ENCODE measurements around the gene MYO3A. TPM values are rescaled to one million over a fixed set of nuclear protein-coding genes. Genes with fewer than 3 reads are reported as not detected.

Gene MYO3A
- total and polyA plus RNA-seq, 2 donors (not counting 3 experiments of a cell fraction or from before 2014, with no cell fraction given) = not detected

DNA sequence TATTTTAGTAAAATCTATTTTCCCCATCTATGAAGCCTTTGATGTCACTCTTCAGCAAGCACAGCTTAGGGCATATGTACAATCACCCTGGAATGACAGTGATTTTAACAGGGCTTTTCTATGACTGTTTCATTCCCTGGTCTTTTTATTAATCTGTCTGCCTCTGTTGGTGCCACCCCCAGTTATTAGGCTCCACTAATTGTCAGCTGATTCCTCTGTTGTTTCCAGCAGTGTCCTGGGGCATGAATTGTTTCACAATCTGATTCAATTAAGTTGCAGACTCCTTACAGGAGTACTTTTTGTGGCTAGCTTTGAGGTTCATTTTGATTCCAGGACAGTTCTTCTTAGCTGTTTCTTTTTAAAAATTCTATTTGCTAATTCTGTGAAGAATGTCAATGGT is 38.6 kb downstream of the MYO3A start:
- POLR2A ChIA-PET = no interaction called here
- peaks cover 3% of the 10 kb centered on the region for H3K9me3 ChIP-seq (replicated peaks; ENCODE audit: control insufficient read depth, insufficient read depth, low read length)

More for the DNA sequence above, 38.6 kb downstream of the MYO3A start:
- DNase-seq (ENCODE audit: low read depth, low spot score) (no peak), FAIRE-seq (no peak)
- CTCF ChIA-PET = no interaction called here
- Histone ChIP-seq H4K20me1 (replicated peaks; ENCODE audit: control insufficient read depth, extremely low read depth, insufficient read depth, low read length) (no peaks in the 10 kb centered on the region), H3K4me1 (ENCODE audit: control insufficient read depth, extremely low read depth, insufficient read depth, low read length) (no peaks in the 10 kb centered on the region), H3K79me2 (ENCODE audit: control insufficient read depth, insufficient read depth, low read length) (no peaks in the 10 kb centered on the region), H3K9ac (replicated peaks; ENCODE audit: extremely low read depth, insufficient read depth, low read length) (no peak overlapping the region), H3K4me2 (ENCODE audit: insufficient read depth, low read length) (no peak overlapping the region), H3K27me3 (ENCODE audit: control insufficient read depth in 2 of 2, insufficient read depth in 2 of 2, low read length in 2 of 2) (no peaks in the 10 kb centered on the region), H3K9me1 (replicated peaks; ENCODE audit: control insufficient read depth, extremely low read depth, insufficient read depth, low read length) (no peaks in the 10 kb centered on the region), H3K27ac (ENCODE audit: insufficient read depth, low read depth, low read length) (no peak overlapping the region), H3K36me3 (ENCODE audit: control insufficient read depth in 2 of 2, extremely low read depth in 1 of 2, insufficient read depth in 2 of 2, low read length in 2 of 2) (no peaks in the 10 kb centered on the region), H3K4me3 (replicated peaks in 1 of 3; ENCODE audit: insufficient read depth in 1 of 3, low read depth in 1 of 3, low read length in 3 of 3) (no peak overlapping the region), H2AFZ (ENCODE audit: low read depth, low read length) (no peak overlapping the region)
- no TSS peak for BruUV-seq (replicated peaks)
- dilution Hi-C loops (cut with MboI; ENCODE audit: extremely low pct_ligation_motif_present, low sequenced_read_pairs) = no loop called here
- no peak for TF ChIP-seq POLR2A (IDR thresholded peaks at IDR 0.05; ENCODE audit: low read depth, low read length)
- TF ChIP-seq, protein P1, sequence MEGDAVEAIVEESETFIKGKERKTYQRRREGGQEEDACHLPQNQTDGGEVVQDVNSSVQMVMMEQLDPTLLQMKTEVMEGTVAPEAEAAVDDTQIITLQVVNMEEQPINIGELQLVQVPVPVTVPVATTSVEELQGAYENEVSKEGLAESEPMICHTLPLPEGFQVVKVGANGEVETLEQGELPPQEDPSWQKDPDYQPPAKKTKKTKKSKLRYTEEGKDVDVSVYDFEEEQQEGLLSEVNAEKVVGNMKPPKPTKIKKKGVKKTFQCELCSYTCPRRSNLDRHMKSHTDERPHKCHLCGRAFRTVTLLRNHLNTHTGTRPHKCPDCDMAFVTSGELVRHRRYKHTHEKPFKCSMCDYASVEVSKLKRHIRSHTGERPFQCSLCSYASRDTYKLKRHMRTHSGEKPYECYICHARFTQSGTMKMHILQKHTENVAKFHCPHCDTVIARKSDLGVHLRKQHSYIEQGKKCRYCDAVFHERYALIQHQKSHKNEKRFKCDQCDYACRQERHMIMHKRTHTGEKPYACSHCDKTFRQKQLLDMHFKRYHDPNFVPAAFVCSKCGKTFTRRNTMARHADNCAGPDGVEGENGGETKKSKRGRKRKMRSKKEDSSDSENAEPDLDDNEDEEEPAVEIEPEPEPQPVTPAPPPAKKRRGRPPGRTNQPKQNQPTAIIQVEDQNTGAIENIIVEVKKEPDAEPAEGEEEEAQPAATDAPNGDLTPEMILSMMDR (IDR thresholded peaks at IDR 0.05; ENCODE audit: extremely low read depth in 1 of 2, insufficient read depth in 1 of 2, low read depth in 1 of 2, low read length in 2 of 2) = no peak
- no peak for TF ChIP-seq MYC (IDR thresholded peaks at IDR 0.05; ENCODE audit: low read depth, low read length)
- no peak for TF ChIP-seq FOS (IDR thresholded peaks at IDR 0.05; ENCODE audit: borderline replicate concordance, insufficient read depth, low read length)
- TF ChIP-seq GATA2 (IDR thresholded peaks at IDR 0.05; ENCODE audit: insufficient read depth, insufficient read length, low read depth, low read length) = no peak
- TF ChIP-seq EZH2 (IDR thresholded peaks at IDR 0.05; ENCODE audit: borderline replicate concordance, low read depth, low read length, severe bottlenecking) = no peak
- TF ChIP-seq, protein P2, sequence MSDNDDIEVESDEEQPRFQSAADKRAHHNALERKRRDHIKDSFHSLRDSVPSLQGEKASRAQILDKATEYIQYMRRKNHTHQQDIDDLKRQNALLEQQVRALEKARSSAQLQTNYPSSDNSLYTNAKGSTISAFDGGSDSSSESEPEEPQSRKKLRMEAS (IDR thresholded peaks at IDR 0.05; ENCODE audit: insufficient read depth, insufficient read length) = no peak
- TF ChIP-seq POLR2AphosphoS5 (IDR thresholded peaks at IDR 0.05; ENCODE audit: insufficient read depth, low read depth, low read length) = no peak
- TF ChIP-seq JUN (IDR thresholded peaks at IDR 0.05; ENCODE audit: borderline replicate concordance, insufficient read depth, insufficient read length, low read depth) = no peak
- intact Hi-C loops (cut with micrococcal nuclease) = no loop called here

Data from endothelial cell of umbilical vein (primary cell).